Type B pancreatic cell (in vitro differentiated cells): ENCODE results near the gene AMBRA1. TPM values are rescaled to one million over a fixed set of nuclear protein-coding genes. Genes with fewer than 3 reads are reported as not detected.

ENCODE experiments used
- DNase-seq: peaks from one replicate; pipeline ENCODE4 v3.0.0; 2021; ENCODE audit warnings: mixed read lengths; ENCODE audit not compliant: unreplicated experiment; ENCODE audit errors: extremely low spot score
- H3K27ac Mint-ChIP-seq: 2 replicates; pipeline ENCODE4 v1.8.0; 2021; ENCODE audit warnings: mild to moderate bottlenecking, mixed read lengths
- H3K27me3 Mint-ChIP-seq: 2 replicates; pipeline ENCODE4 v1.8.0; 2021; ENCODE audit warnings: mixed read lengths
- H3K36me3 Mint-ChIP-seq: 2 replicates; pipeline ENCODE4 v1.8.0; 2021; ENCODE audit warnings: mixed read lengths
- H3K4me1 Mint-ChIP-seq: one replicate; pipeline ENCODE4 v1.8.0; 2021; ENCODE audit warnings: mixed read lengths; ENCODE audit not compliant: unreplicated experiment
- H3K4me3 Mint-ChIP-seq: 2 replicates; pipeline ENCODE4 v1.8.0; 2021; ENCODE audit warnings: mild to moderate bottlenecking, mixed read lengths
- H3K9me3 Mint-ChIP-seq: 2 replicates; pipeline ENCODE4 v1.8.0; 2021; ENCODE audit warnings: mixed read lengths
- CTCF ChIP-seq: fragments of 200-600 bp; sonication (generic); conservative IDR thresholded peaks from 2 replicates; pipeline ENCODE4 v1.5.0; 2021; ENCODE audit warnings: antibody characterized with exemption, mild to moderate bottlenecking
- long read RNA-seq: library from polyadenylated mRNA; unstranded; transcript quantifications from one replicate; pipeline ENCODE4 v2.0.0, GENCODE V29; 2020
- total RNA-seq: library from RNA; stranded (reverse); gene quantifications from 2 replicates; pipeline ENCODE4 v1.2.1, GENCODE V29; 2021; ENCODE audit warnings: low replicate concordance

The AMBRA1 gene
- total RNA-seq: 34.5 and 38.8 TPM in 2 replicates
- long read RNA-seq, partial matches to known transcripts: 2 of 4 reads
- long read RNA-seq, other reads (novel, unspliced or antisense): 2 of 4 reads

GRCh38 chr11:46593550-46594373 lies at the start of gene AMBRA1:
AMBRA1 (minus strand) TSS chr11:46594023; CDS start chr11:46548380, 45,643 bp downstream.
- Mint-ChIP-seq H3K4me1 (peaks cover 25% of the 10 kb centered on the region), H3K27me3 (no peaks in the 10 kb centered on the region), H3K36me3 (peaks cover 3% of the 10 kb centered on the region), H3K9me3 (no peaks in the 10 kb centered on the region), H3K27ac (peak within 1 kb of the TSS; percentile 93), H3K4me3 (peak within 1 kb of the TSS; percentile 97)
- no peak for TF ChIP-seq CTCF
- peak; percentile 89 for DNase-seq

GRCh38 chr11:46643531-46643930 lies 49.7 kb upstream of the AMBRA1 start:
- H3K4me3 Mint-ChIP-seq: no peak overlapping the region
- H3K27ac Mint-ChIP-seq: no peak overlapping the region
- TF ChIP-seq CTCF: no peak
- no peaks in the 10 kb centered on the region for H3K4me1 Mint-ChIP-seq
- peaks cover 25% of the 10 kb centered on the region for H3K36me3 Mint-ChIP-seq
- H3K9me3 Mint-ChIP-seq: no peaks in the 10 kb centered on the region
- no peaks in the 10 kb centered on the region for H3K27me3 Mint-ChIP-seq
- no peak for DNase-seq

GRCh38 chr11:46642627-46643335 lies 49.0 kb upstream of the AMBRA1 start:
- H3K36me3 Mint-ChIP-seq: peaks cover 28% of the 10 kb centered on the region

GRCh38 chr11:46641639-46642038 lies 47.8 kb upstream of the AMBRA1 start:
- Mint-ChIP-seq H3K27ac (no peak overlapping the region), H3K9me3 (no peaks in the 10 kb centered on the region), H3K27me3 (no peaks in the 10 kb centered on the region), H3K4me3 (no peak overlapping the region), H3K4me1 (no peaks in the 10 kb centered on the region), H3K36me3 (peaks cover 28% of the 10 kb centered on the region)
- TF ChIP-seq CTCF: no peak
- DNase-seq: no peak

More at GRCh38 chr11:46642627-46643335, 49.0 kb upstream of the AMBRA1 start:
- no peak overlapping the region for H3K4me3 Mint-ChIP-seq
- no peak for DNase-seq
- H3K27me3 Mint-ChIP-seq: no peaks in the 10 kb centered on the region
- no peak overlapping the region for H3K27ac Mint-ChIP-seq
- no peaks in the 10 kb centered on the region for H3K9me3 Mint-ChIP-seq
- no peak for TF ChIP-seq CTCF
- H3K4me1 Mint-ChIP-seq: no peaks in the 10 kb centered on the region

- Mint-ChIP-seq H3K27me3 (no peaks in the 10 kb centered on the region), H3K4me3 (no peak overlapping the region), H3K9me3 (no peaks in the 10 kb centered on the region), H3K4me1 (no peaks in the 10 kb centered on the region), H3K27ac (no peak overlapping the region), H3K36me3 (peaks cover 25% of the 10 kb centered on the region)
- no peak for DNase-seq
- TF ChIP-seq CTCF: no peak
Measured at GRCh38 chr11:46640036-46640788, 46.4 kb upstream of the AMBRA1 start.
